T1000 (cell line): ENCODE data around the gene CYP46A1.

Experiments
- DNase-seq: peaks from one replicate; lab custom pipeline; 2025; ENCODE audit warnings: mixed read lengths; lab: John Stamatoyannopoulos, UW

CYP46A1 gene

GRCh38 chr14:99715266-99716000 is 31.3 kb downstream of the CYP46A1 start:
- no peak for DNase-seq

GRCh38 chr14:99716091-99716849 is 32.2 kb downstream of the CYP46A1 start:
- DNase-seq = no peak

GRCh38 chr14:99716850-99717681 is 33.0 kb downstream of the CYP46A1 start:
- DNase-seq = no peak

GRCh38 chr14:99717682-99718013 is 33.5 kb downstream of the CYP46A1 start:
- no peak for DNase-seq

- no peak for DNase-seq
These were observed 34.1 kb downstream of the CYP46A1 start for GRCh38 chr14:99718031-99718810.

GRCh38 chr14:99718811-99719192 is 34.7 kb downstream of the CYP46A1 start:
- DNase-seq = no peak

- DNase-seq = no peak
These were observed 37.1 kb downstream of the CYP46A1 start for GRCh38 chr14:99720941-99721791.

- DNase-seq = no peak
These were observed 37.9 kb downstream of the CYP46A1 start for GRCh38 chr14:99721792-99722516.

GRCh38 chr14:99722741-99723140 is 38.6 kb downstream of the CYP46A1 start:
- no peak for DNase-seq

GRCh38 chr14:99724196-99724891 is 40.2 kb downstream of the CYP46A1 start:
- DNase-seq = no peak

- no peak for DNase-seq
These were observed 41.1 kb downstream of the CYP46A1 start for GRCh38 chr14:99724939-99725773.

- DNase-seq = no peak
These were observed 41.9 kb downstream of the CYP46A1 start for GRCh38 chr14:99725774-99726537.

GRCh38 chr14:99726538-99727095 is 42.5 kb downstream of the CYP46A1 start:
- no peak for DNase-seq

GRCh38 chr14:99727096-99727870 is 43.2 kb downstream of the CYP46A1 start:
- DNase-seq = no peak

- DNase-seq = no peak
These were observed 44.3 kb downstream of the CYP46A1 start for GRCh38 chr14:99728231-99728920.

GRCh38 chr14:99728981-99729451 is 44.9 kb downstream of the CYP46A1 start:
- DNase-seq = no peak
